B cell (primary cell): ENCODE measurements around the gene OOSP1. TPM values are rescaled to one million over a fixed set of nuclear protein-coding genes. Genes with fewer than 3 reads are reported as not detected.
"Not testable (repeated sequence)": the region's sequence is repeated elsewhere in the genome, so short reads cannot be mapped to it uniquely, and the experiment has no call there.

Experiments used
- ATAC-seq: fragments of 200-7000 bp; cut with Tn5 transposase; one replicate; pipeline ENCODE4 v1.10.0; 2021; ENCODE audit warnings: low read depth, mild to moderate bottlenecking, moderate number of reproducible peaks, moderate library complexity
- CTCF ChIA-PET: fragments of 350-600 bp; sonication (Branson Sonifier 250); formaldehyde crosslinking; loops from one replicate; lab custom pipeline; 2021; ENCODE audit warnings: antibody characterized with exemption, inconsistent platforms; lab: Charles Lee
- POLR2A ChIA-PET: fragments of 350-600 bp; sonication (Branson Sonifier 250); formaldehyde crosslinking; loops from one replicate; lab custom pipeline; 2021; ENCODE audit warnings: antibody characterized with exemption; lab: Charles Lee
- DNase-seq: peaks from one replicate; pipeline ENCODE4 v3.0.0; 2013
- H2AFZ ChIP-seq: 2 replicates; pipeline ENCODE4 v1.6.1; 2012; ENCODE audit warnings: mild to moderate bottlenecking, low read depth, low read length; ENCODE audit not compliant: insufficient read depth, poor library complexity, severe bottlenecking
- H3K27ac ChIP-seq, 2 donors: 1 replicate in 1 of 2; 2 replicates in 1 of 2; pipeline ENCODE4 v1.5.1; 2012 to 2013; ENCODE audit warnings: low read length in 2 of 2, mild to moderate bottlenecking in 2 of 2, moderate library complexity in 1 of 2
- H3K27me3 ChIP-seq, 4 experiments: fragments of 200-600 bp in 1 of 4; sonication (generic) in 1 of 4; replicated peaks in 1 of 4; 1 replicate in 2 of 4; 2 replicates in 2 of 4; pipeline versions ENCODE4 v1.6.1 to v1.7.0; 2013 to 2016; ENCODE audit warnings: low read length in 3 of 4, mild to moderate bottlenecking in 2 of 4, mixed read lengths in 1 of 4, moderate library complexity in 1 of 4; ENCODE audit not compliant: insufficient read depth in 4 of 4, control insufficient read depth in 3 of 4; ENCODE audit errors: control extremely low read depth in 1 of 4
- H3K36me3 ChIP-seq, 2 experiments: replicated peaks in 1 of 2; 1 replicate in 1 of 2; 2 replicates in 1 of 2; pipeline versions ENCODE4 v1.6.1 to v1.7.1; 2013; ENCODE audit warnings: low read length in 1 of 2; ENCODE audit not compliant: insufficient read depth in 2 of 2, control insufficient read depth in 1 of 2; ENCODE audit errors: control extremely low read depth in 1 of 2, extremely low read depth in 1 of 2
- H3K4me1 ChIP-seq, 2 donors: fragments of 200-600 bp in 1 of 2; sonication (generic) in 1 of 2; 1 replicate in 1 of 2; 2 replicates in 1 of 2; pipeline versions ENCODE4 v1.5.1 to v1.6.1; 2013 to 2017; ENCODE audit warnings: low read length in 2 of 2; ENCODE audit not compliant: control insufficient read depth in 2 of 2, insufficient read depth in 2 of 2
- H3K4me2 ChIP-seq: replicated peaks from 2 replicates; pipeline ENCODE3; 2012; ENCODE audit warnings: mild to moderate bottlenecking, low read depth, low read length; ENCODE audit not compliant: poor library complexity, severe bottlenecking
- H3K4me3 ChIP-seq, 5 experiments: fragments of 200-600 bp in 1 of 5; sonication (generic) in 1 of 5; 1 replicate in 3 of 5; 2 replicates in 2 of 5; pipeline versions ENCODE4 v1.5.1 to v1.7.0; 2011 to 2016; ENCODE audit warnings: low read length in 4 of 5, mild to moderate bottlenecking in 4 of 5, low read depth in 2 of 5, control low read depth in 1 of 5, moderate library complexity in 1 of 5; ENCODE audit not compliant: insufficient read depth in 1 of 5; ENCODE audit errors: control extremely low read depth in 1 of 5, extremely low read depth in 1 of 5
- H3K79me2 ChIP-seq: fragments of 200-600 bp; sonication (generic); one replicate; pipeline ENCODE4 v1.6.0; 2016; ENCODE audit warnings: low read length; ENCODE audit not compliant: control insufficient read depth, insufficient read depth
- H3K9ac ChIP-seq: fragments of 200-600 bp; sonication (generic); 2 replicates; pipeline ENCODE4 v1.6.1; 2017; ENCODE audit warnings: mild to moderate bottlenecking, low read length, moderate library complexity
- H3K9me3 ChIP-seq, 3 donors: one replicate each; pipeline versions ENCODE4 v1.6.1 to v1.7.1; 2013; ENCODE audit warnings: low read length in 2 of 3; ENCODE audit not compliant: control insufficient read depth in 2 of 3, insufficient read depth in 1 of 3; ENCODE audit errors: control extremely low read depth in 1 of 3
- H4K20me1 ChIP-seq: 2 replicates; pipeline ENCODE4 v1.6.0; 2012; ENCODE audit warnings: mild to moderate bottlenecking, low read length; ENCODE audit not compliant: insufficient read depth, control insufficient read depth, poor library complexity, severe bottlenecking
- H3K27ac Mint-ChIP-seq: one replicate; pipeline ENCODE4 v1.8.0; 2021; ENCODE audit warnings: mixed read lengths
- H3K27me3 Mint-ChIP-seq: one replicate; pipeline ENCODE4 v1.8.0; 2021; ENCODE audit warnings: mixed read lengths
- H3K4me1 Mint-ChIP-seq: one replicate; pipeline ENCODE4 v1.8.0; 2021; ENCODE audit warnings: mixed read lengths
- H3K4me3 Mint-ChIP-seq: one replicate; pipeline ENCODE4 v1.8.0; 2021; ENCODE audit warnings: mixed read lengths
- H3K9me3 Mint-ChIP-seq: one replicate; pipeline ENCODE4 v1.8.0; 2022; ENCODE audit warnings: mixed read lengths; ENCODE audit not compliant: insufficient read depth
- CTCF ChIP-seq: fragments of 200-600 bp; IDR thresholded peaks from one replicate; pipeline ENCODE4 v1.8.0; 2022; ENCODE audit warnings: antibody characterized with exemption, mild to moderate bottlenecking
- EZH2 ChIP-seq: IDR thresholded peaks from 2 replicates; pipeline ENCODE4 v1.6.1; 2012; ENCODE audit warnings: borderline replicate concordance, low read depth, mild to moderate bottlenecking, moderate library complexity, low read length; ENCODE audit not compliant: insufficient read depth, poor library complexity, severe bottlenecking
- WGBS: methylation state at CpG from one replicate; pipeline ENCODE4 v1.1.5; 2013; ENCODE audit warnings: missing lambda C conversion rate; ENCODE audit not compliant: insufficient coverage; 5-methylcytosine and 5-hydroxymethylcytosine counted together
- intact Hi-C: fragments of 100-400 bp; cut with micrococcal nuclease; formaldehyde crosslinking; loops from one replicate; pipeline ENCODE4 v1.10.0; 2022
- polyA plus RNA-seq: library from polyadenylated mRNA; depleted of rRNA; stranded (reverse); fragments of >200 nt; gene quantifications from 2 replicates; pipeline ENCODE4 v1.2.3, GENCODE V29; 2012
- total RNA-seq, 2 donors: library from RNA; stranded (reverse); fragments of 120-200 nt in 1 of 2; gene quantifications; 1 replicate in 1 of 2; 2 replicates in 1 of 2; pipeline versions ENCODE4 v1.2.3 to v1.2.4, GENCODE V29; 2013 to 2022

OOSP1 gene
- total and polyA plus RNA-seq, 2 donors (not counting 1 experiment from before 2014, with no cell fraction given): not detected

GRCh38 chr11:59981106-59981770 is 43.0 kb downstream of the OOSP1 start:
- WGBS: no CpG with 5 or more reads among the region's 4 CpGs
- no peak overlapping the region for H3K4me3 Mint-ChIP-seq

GRCh38 chr11:59982037-59982436 is 43.8 kb downstream of the OOSP1 start:
- H2AFZ ChIP-seq, H3K4me1 Mint-ChIP-seq, H3K79me2 ChIP-seq, H3K36me3 ChIP-seq, intact Hi-C loops, CTCF ChIA-PET, H3K4me3 ChIP-seq, DNase-seq, ATAC-seq, POLR2A ChIA-PET, H3K9me3 Mint-ChIP-seq, H4K20me1 ChIP-seq, H3K27ac ChIP-seq, H3K9me3 ChIP-seq, H3K27me3 ChIP-seq, H3K27ac Mint-ChIP-seq, H3K4me1 ChIP-seq, H3K9ac ChIP-seq, H3K4me2 ChIP-seq, H3K4me3 Mint-ChIP-seq: not testable (repeated sequence)
- peaks cover 17% of the 10 kb centered on the region for H3K27me3 Mint-ChIP-seq
- WGBS: 40% methylated on average over 1 of the region's 4 CpGs

More at GRCh38 chr11:59981106-59981770, 43.0 kb downstream of the OOSP1 start:
- H3K36me3 ChIP-seq: no peaks in the 10 kb centered on the region
- DNase-seq: no peak
- CTCF ChIA-PET: no interaction called here
- H3K27me3 ChIP-seq: no peaks in the 10 kb centered on the region
- no peaks in the 10 kb centered on the region for H3K9me3 ChIP-seq
- Mint-ChIP-seq H3K9me3 (no peaks in the 10 kb centered on the region), H3K27ac (no peak overlapping the region), H3K4me1 (peaks cover 1% of the 10 kb centered on the region), H3K27me3 (peaks cover 17% of the 10 kb centered on the region)
- no peak overlapping the region for H2AFZ ChIP-seq
- no peak for ATAC-seq
- H3K9ac ChIP-seq: no peak overlapping the region
- intact Hi-C loops: no loop called here
- no peak overlapping the region for H3K4me3 ChIP-seq
- H3K27ac ChIP-seq: no peak overlapping the region
- H3K4me2 ChIP-seq: no peak overlapping the region
- no peaks in the 10 kb centered on the region for H4K20me1 ChIP-seq
- H3K4me1 ChIP-seq: no peaks in the 10 kb centered on the region
- POLR2A ChIA-PET: no interaction called here
- TF ChIP-seq EZH2 (no peak), CTCF (no peak)
- no peaks in the 10 kb centered on the region for H3K79me2 ChIP-seq
